ENCODE measurements around the gene POPDC2.
"Not testable (repeated sequence)": the region's sequence is repeated elsewhere in the genome, so short reads cannot be mapped to it uniquely, and the experiment has no call there.

POPDC2 gene, protein sequence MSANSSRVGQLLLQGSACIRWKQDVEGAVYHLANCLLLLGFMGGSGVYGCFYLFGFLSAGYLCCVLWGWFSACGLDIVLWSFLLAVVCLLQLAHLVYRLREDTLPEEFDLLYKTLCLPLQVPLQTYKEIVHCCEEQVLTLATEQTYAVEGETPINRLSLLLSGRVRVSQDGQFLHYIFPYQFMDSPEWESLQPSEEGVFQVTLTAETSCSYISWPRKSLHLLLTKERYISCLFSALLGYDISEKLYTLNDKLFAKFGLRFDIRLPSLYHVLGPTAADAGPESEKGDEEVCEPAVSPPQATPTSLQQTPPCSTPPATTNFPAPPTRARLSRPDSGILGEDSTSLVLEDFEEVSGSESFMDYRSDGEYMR

DNA sequence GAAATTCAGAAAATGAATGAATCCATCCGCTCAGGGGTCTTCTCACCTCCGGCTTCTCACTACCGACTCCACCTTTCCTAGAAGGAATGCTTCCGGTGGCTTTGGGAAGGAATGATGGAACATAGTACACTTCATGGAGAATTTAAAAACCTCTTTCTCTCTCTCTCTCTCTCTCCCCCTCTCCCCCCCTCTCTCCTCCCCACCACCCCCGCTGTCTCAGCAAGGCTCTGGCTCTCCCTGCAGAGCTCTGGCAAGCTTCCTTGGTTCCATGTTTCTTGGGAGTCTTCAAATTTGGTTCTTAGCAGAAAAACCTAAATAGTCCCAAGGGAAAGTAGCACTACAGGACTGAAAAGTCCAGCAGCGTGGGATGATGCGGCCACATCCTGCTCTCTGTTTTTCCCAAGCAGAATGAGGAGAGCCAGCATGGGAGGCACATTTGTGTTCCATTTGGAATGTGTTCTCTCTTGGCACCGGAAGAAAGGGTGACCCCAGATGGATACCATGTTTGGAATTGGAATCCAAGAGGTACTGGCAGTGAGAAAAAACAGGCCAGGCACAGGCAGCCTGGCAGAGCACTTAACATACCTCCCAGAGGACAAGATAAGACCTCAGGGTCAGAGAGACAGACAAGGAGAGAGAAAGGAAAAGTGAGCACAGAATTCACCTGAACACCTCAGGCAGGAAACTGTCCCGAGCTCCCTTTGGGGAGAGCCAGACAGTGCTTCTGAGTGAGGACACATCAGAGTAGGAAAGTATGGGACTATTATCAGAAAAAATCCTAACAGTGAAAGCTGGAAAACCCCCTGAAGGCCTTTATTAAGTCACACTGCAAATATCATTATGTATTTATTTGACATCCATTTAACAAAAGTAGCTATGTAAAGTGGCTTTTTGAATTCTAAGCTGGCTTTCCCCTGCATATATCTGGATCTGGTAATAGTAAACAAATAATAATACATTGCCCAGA, at the start of gene POPDC2:
TSS of gene POPDC2 (minus strand) at position 116 of the 967 bp plus-strand sequence. CDS start 166 bp downstream, outside the sequence.
- in situ Hi-C loops (cut with HindIII; ENCODE audit: low pct_ligation_motif_present, low pct_unique_long_range_greater_than_20kb, low sequenced_read_pairs), result no loop called here
- no peak for DNase-seq

DNA sequence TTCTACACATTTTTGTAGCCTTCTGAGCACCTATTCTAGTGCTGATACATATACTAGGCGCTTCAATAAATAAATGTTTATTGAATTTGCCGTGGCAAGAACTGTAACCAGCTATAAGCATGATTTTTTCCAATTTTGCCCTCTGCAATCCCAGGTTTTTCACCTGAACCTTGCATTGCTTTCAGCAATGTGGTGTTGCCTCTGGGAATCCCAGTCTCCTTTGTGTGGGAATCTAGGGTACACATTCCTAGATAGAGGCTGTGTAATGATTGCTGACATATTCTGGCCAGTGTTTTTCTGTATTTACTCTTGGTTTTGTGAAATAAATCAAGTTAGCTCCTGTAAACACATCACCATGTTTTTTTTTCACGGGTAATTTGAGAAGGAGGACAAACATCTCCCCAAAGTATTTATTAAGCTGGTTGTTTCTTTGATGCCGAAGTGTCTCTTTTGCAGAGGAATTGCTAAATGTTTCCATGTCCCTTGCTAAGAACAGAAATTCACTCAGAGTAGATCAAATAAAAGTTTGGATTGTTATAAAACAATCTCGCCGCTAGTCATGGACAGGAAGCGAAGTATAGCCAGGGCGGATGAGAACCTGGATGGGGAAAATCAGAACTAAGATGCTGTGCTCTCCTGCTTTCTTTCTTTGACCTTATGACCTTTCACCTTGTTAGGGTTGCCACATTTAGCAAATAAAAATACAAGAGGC, 43.6 kb upstream of the POPDC2 start:
- in situ Hi-C loops (cut with HindIII; ENCODE audit: low pct_ligation_motif_present, low pct_unique_long_range_greater_than_20kb, low sequenced_read_pairs), result no loop called here
- DNase-seq, result no peak

DNA sequence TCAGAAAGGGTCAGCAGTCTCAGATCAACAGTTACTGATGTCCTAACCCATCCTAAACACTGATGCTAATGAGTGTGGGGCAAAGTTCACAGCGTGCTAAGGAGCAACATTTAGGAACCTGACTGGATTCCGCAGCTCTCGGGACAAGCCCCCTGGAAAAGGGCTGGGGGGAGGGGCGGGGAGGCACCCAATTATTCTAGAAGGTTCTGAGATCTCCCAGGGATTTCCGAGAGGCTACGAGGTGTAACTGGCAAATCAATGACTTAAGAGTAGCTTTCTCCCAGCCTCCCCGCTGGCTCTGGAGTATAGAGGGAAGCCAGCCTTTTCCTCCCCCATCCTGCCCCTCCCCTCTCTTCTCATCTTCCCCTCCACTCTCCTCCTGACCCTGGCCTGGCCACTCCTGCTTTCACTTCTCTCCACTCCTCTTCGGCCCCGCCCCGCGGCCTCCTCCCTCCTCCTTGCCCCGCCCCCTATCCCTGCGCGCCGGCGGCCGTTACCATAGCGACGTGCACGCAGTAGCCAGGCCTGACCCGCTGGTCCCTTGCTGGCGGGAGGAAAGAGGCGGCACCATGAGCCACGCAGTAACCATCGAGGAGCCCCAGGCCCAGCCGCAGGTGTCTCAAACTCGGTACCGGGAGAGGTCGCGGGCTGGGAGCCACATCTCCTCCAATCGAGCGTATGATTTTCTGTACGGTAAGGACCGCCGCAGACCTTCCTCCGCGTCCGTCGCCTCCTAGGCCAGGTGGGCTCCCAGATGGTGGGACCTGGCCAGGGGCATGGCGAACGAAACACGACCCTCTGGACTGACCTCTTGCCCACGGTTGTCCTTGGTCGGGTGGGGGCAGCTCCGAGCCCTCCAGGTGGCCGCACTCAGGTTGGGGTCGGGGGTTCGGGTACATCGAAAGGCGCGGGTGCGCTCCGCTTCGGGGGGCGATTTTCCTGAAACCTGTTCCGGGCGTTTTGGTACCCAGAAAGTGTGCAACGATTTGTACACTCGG, 42.4 kb upstream of the POPDC2 start, which contains the start of gene CFAP91:
TSS of gene CFAP91 (plus strand) at position 493 of the 998 bp plus-strand sequence. CDS start at position 570, 77 bp downstream.
- in situ Hi-C loops (cut with HindIII; ENCODE audit: low pct_ligation_motif_present, low pct_unique_long_range_greater_than_20kb, low sequenced_read_pairs), result no loop called here
- peak; percentile 86 for DNase-seq

DNA sequence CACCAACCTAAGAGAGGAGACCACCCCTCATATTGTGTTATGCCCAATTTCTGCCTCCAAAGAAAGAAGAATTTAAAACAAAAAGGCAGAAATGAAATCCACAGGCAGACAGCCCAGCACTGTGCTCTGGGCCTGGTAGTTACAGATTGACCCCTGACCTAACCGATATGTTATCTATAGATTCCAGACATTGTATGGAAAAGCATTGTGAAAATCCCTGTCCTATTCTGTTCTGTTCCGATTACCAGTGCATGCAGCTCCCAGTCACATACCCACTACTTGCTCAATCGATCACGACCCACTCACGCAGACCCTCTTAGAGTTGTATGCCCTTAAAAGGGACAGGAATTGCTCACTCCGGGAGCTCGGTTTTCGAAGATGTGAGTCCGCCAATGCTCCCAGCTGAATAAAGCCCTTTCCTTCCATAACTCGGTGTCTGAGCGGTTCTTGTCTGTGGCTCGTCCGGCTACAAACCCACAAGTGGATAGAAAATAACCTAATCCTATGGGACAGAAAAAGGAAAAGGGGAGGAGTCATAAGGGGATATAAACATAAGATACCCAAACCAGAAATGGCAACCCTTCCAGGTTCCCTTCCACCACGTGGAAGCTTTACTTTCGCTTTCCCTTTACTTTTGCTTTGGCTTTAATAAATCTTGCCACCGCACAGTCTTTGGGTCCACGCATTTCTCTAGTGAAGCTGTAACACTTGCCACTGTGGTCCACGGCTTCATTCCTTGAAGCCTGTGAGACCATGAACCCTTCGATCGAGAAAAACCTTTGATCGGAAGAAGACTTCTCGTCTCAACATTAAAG, 40.7 kb upstream of the POPDC2 start:
- in situ Hi-C loops (cut with HindIII; ENCODE audit: low pct_ligation_motif_present, low pct_unique_long_range_greater_than_20kb, low sequenced_read_pairs), result no loop called here

DNA sequence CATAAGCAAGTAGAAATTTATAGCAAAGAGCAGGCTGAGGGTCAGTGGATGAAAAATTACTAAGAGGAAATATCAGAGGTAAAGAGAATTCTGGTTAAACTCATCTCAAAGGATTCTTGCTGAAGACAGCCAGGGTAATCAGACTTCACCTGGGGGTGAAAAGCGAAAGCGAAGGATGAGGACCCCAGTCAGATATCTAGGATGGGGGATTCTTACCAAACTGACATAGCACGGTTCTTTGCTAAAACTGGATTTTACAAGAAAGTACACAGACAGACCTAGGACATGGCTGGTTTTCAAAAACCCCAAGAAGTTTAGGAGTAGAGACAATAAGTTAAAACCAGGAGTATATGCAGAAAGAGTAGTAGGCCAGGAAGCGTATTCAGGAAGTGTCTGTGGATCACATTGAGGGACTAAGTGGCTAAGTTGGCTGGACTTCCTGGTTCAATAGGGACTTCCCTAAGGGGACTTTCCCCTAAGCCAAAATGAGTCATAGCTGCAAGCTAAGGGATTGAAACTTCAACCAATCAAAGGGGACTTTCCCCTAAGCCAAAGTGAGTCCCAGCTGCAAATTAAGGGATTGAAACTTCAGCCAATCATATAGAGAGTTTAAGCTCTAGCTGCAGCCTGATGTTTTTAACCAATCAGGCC, 40.0 kb upstream of the POPDC2 start:
- DNase-seq, result peak; percentile 44
- in situ Hi-C loops (cut with HindIII; ENCODE audit: low pct_ligation_motif_present, low pct_unique_long_range_greater_than_20kb, low sequenced_read_pairs), result no loop called here

More for the DNA sequence above, 40.7 kb upstream of the POPDC2 start:
- DNase-seq, result no peak

DNA sequence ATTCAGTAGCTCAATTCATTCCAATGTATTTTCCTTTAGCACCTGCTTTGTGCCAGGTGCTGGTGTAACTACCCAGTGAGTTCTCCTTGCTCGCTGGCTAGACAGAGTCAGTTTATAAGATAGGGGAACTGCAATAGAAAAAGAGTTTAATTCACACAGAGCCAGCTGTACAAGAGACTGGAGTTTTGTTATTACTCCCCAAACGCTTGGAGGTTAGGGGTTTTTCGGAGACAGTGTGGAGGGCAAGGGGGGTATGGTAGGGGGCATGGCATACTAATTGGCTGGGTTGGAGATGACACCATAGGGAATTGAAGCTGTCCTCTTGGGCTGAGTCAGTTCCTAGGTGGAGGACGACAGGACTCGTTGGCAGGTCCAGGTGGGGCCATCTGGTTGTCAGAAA, 37.0 kb upstream of the POPDC2 start:
- DNase-seq, result no peak
- in situ Hi-C loops (cut with HindIII; ENCODE audit: low pct_ligation_motif_present, low pct_unique_long_range_greater_than_20kb, low sequenced_read_pairs), result no loop called here

DNA sequence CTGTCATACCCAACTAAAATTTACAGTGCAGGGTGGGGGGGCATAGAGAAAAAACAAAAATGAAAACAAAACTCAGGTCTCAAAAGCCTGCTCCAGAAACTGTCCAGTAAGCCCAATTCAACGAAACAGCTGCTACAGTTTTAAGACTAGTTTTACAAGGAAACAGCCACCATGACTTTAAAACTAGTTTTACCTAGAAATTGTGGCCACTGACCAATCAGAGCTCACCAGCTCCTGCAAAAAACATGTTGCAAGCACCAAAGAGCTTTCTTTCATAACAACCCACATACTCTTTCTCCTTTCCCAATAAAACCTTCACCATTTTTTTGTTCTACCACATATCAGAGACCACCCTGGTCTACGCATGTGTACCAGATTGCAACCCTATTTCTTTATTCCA, 35.1 kb upstream of the POPDC2 start:
- DNase-seq, result no peak
- in situ Hi-C loops (cut with HindIII; ENCODE audit: low pct_ligation_motif_present, low pct_unique_long_range_greater_than_20kb, low sequenced_read_pairs), result no loop called here

DNA sequence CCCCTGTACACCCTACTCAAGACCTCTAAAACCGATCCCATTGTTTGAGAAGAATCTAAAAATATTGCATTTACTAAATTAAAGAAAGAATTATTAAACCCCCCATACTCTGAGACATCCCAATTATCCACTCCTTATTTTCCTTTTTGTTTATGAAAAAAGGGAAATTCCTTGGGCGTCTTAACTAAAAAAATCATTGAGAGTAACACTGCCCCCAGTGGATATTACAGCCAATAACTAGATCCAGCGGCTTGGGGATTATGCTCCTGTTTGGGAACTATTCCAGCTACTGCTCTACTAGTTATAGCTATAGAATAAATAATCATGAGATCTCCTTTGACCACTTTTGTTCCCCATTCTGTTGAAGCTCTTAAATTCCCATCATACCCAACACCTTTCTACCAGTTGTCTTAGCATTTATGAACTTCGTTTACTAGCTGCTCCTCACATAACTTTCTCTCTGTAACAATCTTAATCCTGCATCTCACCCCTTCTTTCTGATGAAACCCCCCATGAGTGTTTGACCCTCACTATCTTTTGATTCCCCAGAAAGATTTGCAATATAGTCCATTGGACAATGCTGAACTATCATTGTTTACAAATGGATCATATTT, 29.8 kb upstream of the POPDC2 start:
- peak; percentile 40 for DNase-seq
- in situ Hi-C loops (cut with HindIII; ENCODE audit: low pct_ligation_motif_present, low pct_unique_long_range_greater_than_20kb, low sequenced_read_pairs), result no loop called here

DNA sequence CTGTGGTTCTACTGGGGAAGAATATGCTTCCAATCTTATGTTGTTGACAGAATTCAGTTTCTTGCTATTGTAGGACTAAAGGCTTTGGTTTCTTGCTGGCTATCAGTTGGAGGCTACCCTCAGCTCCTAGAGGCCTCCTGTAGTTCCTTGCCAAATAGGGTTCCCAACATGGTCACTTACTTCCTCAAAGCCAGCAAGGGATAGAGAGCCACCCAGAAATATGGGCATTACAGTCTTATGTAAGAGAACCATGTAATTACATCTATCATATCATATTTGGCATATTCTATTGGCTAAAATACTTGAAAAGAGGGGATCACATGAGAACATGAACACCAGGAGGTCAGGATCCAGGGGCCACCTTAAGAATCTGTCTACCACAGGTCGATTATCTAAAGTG, 23.0 kb upstream of the POPDC2 start:
- DNase-seq, result no peak
- in situ Hi-C loops (cut with HindIII; ENCODE audit: low pct_ligation_motif_present, low pct_unique_long_range_greater_than_20kb, low sequenced_read_pairs), result no loop called here

DNA sequence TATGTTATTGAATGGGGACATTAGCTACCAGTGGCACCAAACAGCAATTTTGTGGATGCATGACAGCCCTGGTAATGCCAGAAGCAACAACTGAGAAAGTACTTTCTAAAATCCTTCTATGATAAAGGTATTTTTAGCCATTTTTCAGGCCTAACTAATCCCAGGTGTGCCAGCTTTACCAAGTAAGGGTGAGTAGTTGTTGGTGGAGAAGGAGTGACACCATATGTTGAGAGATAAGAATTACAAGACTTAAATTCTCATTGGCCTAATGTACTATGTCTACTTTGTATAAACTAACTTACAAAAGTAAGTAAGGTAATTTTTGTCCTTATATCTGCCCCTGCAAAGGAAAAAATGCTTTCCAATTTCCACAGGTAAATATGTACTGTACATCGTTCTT, 20.9 kb upstream of the POPDC2 start:
- DNase-seq, result peak; percentile 39
- in situ Hi-C loops (cut with HindIII; ENCODE audit: low pct_ligation_motif_present, low pct_unique_long_range_greater_than_20kb, low sequenced_read_pairs), result no loop called here

DNA sequence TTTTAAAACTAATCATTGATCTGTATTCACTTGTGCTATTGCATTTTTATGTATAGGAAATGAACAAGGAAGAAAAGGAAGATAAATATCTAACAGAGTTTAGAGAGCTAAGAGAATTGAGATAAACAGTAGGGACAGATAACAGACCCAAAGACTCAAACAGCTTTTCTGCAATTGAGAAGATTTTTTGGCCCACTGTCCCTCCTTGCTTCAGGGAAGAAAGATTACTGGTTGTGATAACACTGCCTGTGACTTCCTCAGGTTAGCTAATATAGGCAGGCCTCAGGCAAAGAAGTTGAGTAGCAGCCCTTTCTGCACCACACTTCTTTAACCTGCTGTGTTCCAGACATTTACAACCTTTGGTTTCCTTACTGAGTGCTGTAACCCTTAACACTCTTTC, 19.5 kb upstream of the POPDC2 start:
- in situ Hi-C loops (cut with HindIII; ENCODE audit: low pct_ligation_motif_present, low pct_unique_long_range_greater_than_20kb, low sequenced_read_pairs), result no loop called here
- no peak for DNase-seq

DNA sequence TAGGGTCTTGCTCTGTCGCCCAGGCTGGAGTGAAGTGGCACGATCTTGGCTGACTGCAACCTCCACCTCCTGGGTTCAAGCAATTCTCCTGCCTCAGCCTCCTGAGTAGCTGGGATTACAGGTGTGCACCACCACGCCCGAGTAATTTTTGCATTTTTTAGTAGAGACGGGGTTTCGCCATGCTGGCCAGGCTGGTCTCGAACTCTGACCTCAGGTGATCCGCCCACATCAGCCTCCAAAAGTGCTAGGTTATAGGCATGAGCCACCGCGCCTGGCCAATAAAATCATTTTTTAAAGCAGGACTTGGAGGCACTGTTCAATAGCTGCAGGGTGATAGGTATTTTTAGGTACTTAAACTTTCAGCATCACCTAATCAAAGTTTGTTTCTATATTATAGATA, 17.8 kb upstream of the POPDC2 start:
- DNase-seq; in situ Hi-C loops (cut with HindIII; ENCODE audit: low pct_ligation_motif_present, low pct_unique_long_range_greater_than_20kb, low sequenced_read_pairs): not testable (repeated sequence)

DNA sequence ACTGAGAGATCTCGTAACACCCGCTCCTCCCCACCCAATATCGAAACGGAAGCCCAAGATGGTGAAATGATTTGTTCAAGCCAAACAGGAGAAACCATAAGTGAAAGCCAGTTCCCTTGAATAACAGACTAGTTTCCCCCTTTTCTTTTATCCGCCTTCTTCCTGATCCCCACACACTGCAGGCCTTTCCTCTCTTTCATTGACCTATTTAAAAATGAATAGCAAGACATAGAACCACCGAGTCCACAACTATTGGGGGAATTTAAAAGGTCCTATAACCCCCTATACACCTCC, 17.2 kb upstream of the POPDC2 start:
- DNase-seq, result no peak
- in situ Hi-C loops (cut with HindIII; ENCODE audit: low pct_ligation_motif_present, low pct_unique_long_range_greater_than_20kb, low sequenced_read_pairs), result no loop called here

DNA sequence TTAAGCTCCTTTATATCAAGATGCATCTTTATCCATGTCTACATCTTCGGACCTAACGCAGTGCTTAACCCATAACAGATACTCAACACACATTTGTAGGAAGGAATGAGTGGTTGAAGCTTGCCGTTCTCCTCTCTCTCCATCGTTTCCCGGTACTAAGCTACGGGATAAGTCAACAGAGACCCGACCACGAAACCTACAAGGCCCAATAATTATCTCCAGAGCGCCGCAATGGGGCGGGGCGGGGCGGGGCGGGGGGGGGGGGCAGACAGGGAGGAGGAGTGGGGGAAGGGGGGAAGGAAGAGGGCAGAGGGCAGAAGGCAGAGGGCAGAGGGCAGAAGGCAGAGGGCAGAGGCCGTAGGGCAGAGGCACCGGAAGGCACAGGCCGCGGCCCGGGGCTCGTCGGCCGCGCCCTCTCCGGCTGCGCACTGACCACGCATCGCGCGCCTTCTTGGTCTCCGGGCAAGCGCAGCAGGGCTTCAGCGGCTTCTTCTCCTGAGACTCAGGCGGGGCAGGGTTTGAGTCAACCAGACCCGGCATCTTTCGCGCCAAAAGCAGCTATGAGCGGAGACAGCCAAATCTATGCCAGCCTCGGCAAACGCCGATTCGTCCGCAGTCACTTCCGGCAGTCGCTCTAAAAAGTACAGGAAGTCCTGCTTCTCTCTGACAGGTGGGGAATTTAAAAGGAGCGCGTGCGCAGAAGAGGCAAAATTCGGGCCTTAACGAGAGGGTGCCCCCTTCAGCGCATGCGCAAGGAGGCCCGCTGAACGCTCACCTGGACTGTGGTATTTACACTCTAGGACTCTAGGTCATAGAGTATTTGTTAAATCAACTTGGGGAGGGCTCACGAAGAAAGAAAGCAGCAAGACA, 16.6 kb upstream of the POPDC2 start, which contains the start of gene COX17:
TSS of gene COX17 (minus strand) at position 636 of the 870 bp plus-strand sequence. CDS start at position 540, 96 bp downstream.
- peak; percentile 93 for DNase-seq
- in situ Hi-C loops (cut with HindIII; ENCODE audit: low pct_ligation_motif_present, low pct_unique_long_range_greater_than_20kb, low sequenced_read_pairs), result no loop called here

DNA sequence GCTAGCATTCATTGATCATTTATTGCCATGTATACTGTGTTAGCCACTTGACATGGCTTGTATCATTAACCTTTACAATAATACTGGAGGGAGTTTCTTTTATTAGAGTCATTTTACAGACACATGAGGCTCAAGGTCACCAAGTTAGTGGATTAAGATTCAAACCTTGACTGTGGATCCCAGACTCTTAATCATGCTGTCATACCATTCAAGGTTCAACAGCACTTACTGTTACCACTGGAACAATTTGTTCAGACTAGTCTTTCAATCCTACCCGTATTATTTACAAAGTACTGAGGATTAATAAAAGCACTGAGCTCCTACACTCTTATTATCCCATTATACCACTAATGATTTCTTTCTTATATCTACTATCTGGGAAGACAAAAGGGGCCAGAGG, 15.6 kb upstream of the POPDC2 start:
- in situ Hi-C loops (cut with HindIII; ENCODE audit: low pct_ligation_motif_present, low pct_unique_long_range_greater_than_20kb, low sequenced_read_pairs), result no loop called here
- no peak for DNase-seq

Data from ACHN (cell line).